DMS 273 treated with DMSO at 0.1 percent for 48 hours (cell line): ENCODE measurements around the gene SKP2.
"Not testable (repeated sequence)": the region's sequence is repeated elsewhere in the genome, so short reads cannot be mapped to it uniquely, and the experiment has no call there.

Source experiments
- DNase-seq: peaks from one replicate; lab custom pipeline; 2025; lab: John Stamatoyannopoulos, UW

SKP2 gene

DNA sequence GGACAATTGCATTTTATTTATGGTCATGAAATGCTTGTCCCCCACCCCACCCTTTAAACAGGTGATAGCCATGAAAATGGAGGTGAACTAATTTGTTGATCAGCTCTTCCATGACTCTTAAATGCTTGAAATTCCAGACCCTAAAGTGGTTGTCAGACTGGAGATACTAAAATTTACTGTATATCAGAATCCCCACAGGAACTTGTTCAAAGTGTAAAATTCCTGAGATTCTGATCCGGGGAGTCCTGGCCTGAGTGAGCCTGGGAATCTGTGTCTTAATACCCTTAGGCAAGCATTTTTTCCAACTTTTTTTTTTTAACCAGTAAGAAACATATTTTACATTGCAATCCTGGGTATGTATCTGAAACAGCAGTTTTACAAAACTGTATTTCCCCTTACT lies 4.7 kb downstream of the SKP2 start:
- DNase-seq, result no peak

DNA sequence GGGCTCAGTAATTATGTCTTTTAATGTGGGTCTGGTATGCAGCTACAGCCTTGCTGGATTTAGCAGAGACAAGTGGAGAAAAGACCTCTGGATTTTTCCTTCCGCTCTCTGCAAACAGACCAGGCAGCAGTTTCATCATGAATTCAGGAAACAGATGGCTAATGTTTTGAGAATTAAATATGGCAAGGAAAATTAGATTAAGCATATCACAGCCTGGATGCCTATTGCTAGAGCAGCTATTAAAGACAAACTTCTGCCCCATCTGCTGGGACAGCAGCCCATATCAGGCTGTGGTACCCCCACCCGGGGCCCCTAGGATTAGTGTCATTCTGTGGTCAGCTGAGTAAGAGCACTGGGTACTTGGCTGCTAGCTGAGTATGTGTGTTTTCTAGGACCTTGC lies 6.2 kb downstream of the SKP2 start:
- DNase-seq, result peak; percentile 61

DNA sequence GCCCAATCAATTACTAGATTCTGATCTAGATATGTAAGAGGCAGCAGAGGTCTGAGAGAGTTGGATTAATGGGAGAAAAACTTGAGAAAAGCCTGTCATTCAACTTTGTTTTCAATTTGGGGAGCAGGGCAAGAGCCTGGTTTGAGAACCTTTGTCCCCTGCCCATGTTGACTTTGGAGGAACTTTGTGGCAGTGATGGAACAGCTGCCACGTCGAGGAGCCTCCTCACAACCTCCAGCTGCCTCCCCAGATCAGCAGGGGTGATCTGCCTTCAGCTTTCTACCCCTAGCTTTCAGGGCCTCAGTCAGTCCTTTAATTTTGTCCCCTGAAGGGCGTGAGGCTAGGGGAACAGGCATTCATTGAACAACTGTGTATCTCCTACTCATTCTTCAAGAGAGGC lies 8.7 kb downstream of the SKP2 start:
- no peak for DNase-seq

DNA sequence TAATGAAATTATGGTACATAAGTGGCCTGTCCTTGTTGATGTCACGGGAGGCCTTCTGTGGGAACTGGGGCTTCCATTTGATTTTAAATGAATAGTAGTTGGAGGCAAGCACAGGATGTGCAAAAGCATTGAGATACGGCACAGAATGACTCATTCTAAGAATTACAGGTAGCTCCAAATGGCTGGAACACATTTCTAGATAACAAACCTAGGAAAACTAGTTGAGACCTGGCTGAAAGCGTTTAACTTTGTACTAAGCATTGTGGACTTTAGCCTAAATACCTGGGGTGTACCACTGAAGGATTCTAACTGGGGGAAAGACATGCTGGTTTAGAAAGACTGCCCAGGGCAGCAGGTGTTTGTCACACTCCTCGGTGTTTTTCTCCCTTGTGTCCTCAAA lies 9.4 kb downstream of the SKP2 start:
- no peak for DNase-seq

DNA sequence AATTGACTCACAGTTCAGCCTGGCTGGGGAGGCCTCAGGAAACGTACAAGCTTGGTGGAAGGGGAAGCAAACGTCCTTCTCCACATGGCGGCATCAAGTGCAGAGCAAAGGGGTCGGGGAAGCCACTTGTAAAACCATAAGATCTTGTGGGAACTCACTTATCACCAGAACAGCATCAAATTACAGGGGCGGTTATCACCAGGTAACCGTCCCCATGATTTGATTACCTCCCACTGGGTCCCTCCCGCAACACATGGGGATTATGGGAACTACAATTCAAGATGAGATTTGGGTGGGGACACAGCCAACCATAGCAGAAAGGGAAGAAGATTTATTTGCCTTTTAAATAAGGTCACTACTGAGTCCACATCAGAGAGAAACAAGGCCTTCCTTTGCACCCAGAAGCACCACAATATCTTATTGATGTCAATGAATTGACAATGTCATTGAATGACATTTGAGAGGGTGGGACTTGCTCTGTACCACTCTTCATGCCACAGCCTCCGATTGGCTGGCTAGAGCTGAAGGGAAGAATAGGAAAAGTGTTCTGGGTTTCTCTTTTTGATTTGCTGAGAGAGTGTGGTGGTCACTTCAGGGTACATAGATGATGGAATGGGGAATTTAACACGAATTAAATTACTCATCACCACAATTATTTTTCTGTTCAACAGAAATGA lies 11.0 kb downstream of the SKP2 start:
- no peak for DNase-seq

DNA sequence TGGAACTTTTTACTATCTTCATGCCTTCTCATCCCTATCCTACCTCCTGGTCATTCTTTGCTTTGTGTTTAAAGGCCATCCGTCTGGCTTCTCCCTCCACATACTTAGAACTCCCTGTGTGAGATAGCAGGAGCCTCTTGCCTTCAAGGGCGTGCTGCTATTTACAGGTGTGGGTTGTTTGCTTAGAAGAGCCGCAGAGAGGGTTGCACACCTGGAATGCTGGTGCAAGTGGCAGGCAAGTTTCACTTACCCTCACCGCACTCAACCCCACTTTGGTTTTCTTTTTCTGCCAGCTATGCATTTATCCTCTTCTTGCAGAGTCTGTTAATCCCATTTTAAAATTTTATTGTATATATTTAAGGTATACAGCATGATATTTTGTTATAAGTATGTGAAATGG lies 12.6 kb downstream of the SKP2 start:
- DNase-seq, result no peak

DNA sequence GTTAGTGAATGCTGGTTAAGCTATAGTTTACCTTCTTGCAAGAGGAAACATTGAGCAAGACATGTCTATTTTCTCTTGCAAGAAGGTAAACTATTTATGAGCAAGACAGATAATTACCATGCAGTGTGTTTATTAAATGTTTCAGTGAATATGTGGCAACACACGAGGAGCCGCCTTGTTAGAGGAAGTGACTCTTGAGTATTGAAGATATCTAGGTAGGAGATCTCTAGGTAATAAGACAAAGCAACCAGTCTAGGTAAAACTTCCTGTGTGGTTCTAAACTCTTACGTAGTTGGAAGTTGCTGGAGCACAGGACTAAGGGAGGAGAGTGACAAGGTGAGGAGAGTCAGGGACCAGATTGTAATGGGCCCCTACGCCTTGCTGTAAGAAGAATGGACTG lies 16.8 kb downstream of the SKP2 start:
- no peak for DNase-seq

DNA sequence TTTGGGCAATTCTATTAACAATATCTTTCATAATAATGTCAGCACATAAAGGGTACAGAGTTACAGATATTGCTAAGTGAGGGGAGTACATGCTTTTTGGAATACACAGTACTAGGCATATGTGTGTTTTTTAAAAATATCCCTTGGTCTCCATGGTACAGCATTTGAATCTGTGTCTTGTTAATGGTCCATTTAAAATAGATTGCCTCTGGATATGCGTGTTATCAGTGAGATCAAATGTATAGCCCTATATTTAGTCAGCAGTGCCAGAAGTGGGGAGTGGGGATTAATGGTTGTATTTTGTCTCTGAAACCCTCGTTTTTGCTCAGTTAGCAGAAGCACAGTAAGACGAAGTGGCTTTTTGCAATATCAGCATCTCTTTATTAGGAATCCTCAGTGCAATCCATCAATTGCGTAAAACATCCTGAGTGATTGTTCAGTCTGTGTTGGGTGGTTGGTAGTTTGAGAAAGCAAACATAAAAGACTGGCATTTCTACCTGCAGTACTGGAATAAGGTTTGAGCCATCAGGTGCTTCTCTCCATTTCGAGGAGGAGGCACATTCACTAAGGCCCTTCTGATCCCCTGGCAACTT lies 19.0 kb downstream of the SKP2 start:
- no peak for DNase-seq

DNA sequence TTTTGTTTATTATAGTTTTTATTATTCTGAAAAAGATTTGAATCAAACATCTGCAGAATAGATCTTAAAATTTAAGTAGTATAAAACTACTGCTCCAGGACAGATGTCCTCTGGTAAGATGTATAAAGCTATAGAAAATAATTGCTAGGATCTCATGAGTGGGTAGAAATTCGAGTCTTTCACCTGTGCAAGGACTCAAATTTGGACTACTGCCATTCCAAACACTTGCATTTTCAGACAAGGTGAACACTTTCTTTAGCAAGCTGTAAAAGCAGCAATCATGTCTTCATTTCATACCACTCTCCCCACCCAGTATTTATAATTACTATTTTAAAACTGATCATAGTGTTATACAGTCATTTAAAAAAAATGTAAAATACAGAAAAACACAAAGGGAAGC lies 20.7 kb downstream of the SKP2 start:
- no peak for DNase-seq

DNA sequence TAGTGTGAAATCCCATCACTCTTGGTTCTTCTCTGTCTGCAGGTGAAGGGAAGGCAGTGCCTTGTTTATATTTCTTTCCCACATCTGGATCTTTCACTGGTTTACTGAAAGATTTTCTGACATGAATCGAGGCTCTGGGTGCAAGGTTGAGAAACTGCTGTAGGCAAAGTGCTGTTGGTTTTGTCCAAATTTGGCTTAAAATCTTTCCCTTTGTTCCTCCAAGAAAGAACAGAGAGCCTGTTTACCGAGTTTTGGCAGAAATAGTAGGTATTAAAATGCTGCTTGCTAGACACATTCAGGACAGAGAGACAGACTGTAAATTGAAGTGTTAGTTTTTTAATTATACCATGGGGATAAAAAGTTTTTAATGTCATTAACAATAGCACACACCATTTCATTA lies 21.5 kb downstream of the SKP2 start:
- DNase-seq, result no peak

DNA sequence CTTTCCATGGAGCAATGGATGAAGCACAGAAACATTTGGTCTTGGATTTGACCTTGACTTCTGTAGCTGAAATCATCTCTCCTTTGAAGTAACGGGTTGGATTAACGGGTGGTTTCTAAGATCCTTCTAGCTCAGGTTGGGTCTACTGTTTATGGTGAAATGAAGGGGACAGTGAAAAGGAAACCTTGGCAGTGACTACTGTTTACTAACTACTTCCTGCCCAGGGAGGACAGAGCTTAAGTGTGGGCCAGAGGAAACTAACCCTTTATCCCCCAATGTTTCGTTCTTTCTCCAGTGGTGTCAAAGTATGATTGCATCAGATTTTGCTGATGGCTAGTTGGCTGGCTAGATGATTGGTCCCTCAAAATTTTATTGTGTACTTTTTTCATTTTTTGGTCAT lies 22.2 kb downstream of the SKP2 start:
- DNase-seq, result no peak

DNA sequence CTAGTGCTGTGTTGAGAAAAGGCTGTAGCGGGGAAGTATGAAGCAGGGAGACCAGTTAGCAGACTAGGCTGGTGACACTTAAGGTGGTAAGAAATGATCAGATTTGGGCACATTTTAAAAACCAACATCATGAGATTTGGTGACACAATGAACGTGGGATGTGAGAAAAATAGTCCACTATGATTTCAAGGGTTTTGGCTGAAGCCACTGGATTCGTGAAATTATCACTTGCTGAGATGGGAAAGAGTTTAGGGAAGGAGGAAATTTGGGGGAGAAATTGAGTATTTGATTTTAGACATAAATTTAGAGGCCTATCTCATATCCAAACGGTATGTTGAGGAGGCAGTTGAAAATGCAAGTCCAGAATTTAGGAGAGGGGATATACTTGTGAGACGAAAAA lies 23.1 kb downstream of the SKP2 start:
- no peak for DNase-seq

DNA sequence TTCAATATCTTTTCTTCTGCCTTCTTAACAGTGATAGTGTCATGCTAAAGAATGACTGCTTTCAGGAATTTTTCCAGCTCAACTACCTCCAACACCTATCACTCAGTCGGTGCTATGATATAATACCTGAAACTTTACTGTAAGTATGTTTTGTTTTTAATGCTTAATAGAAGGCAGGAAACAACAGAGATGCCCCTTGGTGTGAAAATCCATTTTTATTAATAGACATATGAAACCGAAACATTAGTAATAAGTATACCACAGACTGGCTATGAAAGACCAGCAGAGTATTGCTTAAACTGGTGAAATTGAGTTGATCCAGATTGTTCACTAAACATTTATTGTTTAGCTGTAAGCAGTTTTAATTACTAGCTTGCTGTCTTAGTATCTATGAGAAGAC lies 25.2 kb downstream of the SKP2 start:
- no peak for DNase-seq

DNA sequence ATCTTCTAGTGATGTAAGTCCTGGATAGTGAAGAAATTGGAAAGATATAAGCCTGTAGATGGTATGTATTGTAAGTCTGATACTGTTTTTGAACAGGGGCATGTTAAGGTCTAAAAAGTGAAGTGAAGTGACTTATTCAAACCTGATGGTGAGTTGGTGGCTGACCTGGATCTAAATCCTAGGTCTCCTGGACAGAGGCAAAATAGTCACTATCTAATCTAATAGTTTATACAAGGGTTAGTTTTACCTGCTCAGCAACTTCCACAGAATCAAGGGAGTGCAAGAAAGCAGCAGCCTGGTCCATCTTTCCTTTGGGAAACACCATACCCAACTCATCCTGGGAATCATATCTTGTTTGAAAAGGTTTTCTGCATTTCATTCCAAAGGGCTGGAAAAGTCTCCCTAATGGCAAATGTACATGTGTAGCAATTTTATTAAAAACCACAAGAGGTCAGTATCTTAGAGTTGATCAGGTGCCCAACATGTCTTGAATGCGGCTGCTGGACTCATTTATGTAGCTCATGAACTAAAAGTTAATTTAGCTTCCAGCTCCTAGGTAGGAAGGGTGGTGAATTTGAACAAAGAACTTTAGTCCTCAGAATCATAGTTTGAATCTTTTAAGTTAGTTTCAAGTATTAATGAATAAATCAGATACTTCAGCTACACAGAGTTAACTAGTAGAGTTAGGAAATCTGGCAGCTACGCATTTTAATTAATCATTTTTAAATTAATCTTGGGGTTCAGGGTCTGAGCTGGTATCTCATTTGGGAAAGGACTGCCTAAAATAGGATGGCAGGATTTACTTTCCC lies 26.0 kb downstream of the SKP2 start:
- peak; percentile 16 for DNase-seq

DNA sequence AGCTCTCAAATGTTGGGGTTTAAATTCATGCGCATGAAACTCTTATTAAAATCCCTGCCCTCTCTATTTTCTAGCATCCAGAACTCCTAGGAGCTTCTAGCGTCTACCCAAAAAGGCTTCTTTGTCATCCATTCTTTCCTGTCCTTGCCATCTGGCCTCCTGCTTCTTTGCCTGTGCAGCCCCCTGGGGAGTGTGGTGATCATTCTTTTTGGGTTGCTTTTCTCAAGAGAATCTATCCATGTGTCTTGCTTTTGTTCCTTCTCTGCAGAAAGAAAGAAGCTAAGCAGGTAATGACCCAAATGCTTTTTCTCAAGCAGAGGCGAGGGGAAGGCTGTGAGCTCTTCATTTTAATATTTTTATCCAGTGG lies 26.6 kb downstream of the SKP2 start:
- no peak for DNase-seq

DNA sequence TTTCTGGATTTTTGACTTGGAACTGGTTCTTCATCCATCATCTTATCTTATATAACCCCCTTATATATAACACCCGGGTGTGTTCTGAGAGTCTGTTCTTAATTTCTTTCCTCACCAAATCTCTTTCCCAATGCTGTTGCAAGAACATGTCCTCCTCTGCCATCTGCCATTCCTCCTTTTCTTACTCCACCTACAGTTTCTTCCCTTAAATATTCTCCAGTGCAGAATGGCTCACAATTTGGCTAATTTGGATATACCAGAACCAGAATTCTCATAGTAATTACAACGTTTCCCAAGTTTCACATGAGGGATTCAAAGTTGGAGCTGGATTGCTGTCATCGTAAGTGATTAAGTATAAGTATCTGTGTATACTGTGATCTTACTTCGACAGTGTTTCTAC lies 28.0 kb downstream of the SKP2 start:
- no peak for DNase-seq

DNA sequence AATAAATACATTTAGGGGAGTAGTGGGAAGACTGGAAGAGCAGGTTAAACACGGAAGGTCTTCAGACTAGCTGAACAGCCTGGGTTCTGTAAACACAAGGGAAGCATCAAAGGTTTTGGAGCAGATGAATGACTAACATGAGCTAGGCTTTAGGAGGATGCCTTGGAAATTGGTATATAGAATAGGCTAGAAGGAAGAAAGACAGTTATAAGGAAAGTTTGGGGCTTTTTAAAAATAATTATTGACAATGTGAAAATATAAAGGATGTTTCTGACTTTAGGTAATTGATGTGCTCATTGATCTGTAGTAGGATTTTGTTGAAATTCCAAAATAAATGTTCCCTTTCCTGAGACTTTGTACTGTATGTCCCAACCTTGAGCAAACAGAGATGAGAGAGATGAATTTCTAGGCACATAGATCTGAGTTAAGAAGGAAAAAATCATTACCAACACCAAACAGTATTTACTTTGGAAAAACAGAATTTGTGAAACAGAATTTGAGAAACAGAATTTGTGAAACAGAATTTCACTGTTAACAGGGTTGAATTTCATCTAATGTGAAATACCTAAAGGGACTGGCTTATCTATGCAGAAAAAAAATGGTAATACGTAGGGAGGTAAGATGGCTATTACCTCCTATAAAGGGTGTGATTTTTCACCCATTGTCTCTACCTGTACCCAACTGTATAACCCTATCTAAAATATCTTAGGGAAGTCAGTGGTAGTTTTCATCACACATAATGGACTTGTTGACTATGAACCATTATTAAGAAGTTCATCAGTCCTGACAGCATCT lies 28.8 kb downstream of the SKP2 start:
- no peak for DNase-seq

DNA sequence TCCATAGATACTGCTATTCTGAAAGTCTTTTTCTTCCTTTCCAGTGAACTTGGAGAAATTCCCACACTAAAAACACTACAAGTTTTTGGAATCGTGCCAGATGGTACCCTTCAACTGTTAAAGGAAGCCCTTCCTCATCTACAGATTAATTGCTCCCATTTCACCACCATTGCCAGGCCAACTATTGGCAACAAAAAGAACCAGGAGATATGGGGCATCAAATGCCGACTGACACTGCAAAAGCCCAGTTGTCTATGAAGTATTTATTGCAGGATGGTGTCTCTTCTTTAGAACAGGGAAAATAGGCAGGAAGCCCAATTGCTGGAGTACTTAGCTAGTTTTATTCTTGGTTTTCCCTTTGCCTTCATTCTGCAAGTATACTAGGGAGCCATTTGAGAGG lies 29.9 kb downstream of the SKP2 start:
- no peak for DNase-seq

DNA sequence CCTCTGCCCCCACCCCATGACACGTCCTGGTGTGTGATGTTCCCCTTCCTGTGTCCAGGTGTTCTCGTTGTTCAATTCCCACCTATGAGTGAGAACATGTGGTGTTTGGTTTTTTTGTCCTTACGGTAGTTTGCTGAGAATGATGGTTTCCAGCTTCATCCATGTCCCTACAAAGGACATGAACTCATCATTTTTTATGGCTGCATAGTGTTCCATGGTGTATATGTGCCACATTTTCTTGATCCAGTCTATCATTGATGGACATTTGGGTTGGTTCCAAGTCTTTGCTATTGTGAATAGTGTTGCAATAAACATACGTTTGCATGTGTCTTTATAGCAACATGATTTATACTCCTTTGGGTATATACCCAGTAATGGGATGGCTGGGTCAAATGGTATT lies 32.5 kb downstream of the SKP2 start:
- not testable (repeated sequence) for DNase-seq

DNA sequence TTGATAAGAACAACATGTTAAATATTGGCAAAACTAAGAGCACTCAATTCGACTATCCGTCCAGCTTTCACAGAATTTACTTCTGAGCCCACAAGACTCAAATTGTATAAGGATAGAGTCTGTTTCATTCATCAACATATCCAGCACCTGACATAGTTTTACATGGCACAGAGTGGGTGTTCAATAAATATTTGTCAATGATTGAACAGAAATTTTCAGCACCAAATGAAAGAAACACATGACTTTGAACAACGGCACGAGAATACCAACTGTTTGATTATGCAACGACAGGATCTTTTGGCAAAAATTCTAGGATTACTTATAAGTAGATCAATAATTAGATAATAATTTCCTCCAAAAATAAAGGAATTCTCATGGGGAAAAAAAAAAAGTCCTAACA lies 41.8 kb downstream of the SKP2 start:
- DNase-seq, result no peak

DNA sequence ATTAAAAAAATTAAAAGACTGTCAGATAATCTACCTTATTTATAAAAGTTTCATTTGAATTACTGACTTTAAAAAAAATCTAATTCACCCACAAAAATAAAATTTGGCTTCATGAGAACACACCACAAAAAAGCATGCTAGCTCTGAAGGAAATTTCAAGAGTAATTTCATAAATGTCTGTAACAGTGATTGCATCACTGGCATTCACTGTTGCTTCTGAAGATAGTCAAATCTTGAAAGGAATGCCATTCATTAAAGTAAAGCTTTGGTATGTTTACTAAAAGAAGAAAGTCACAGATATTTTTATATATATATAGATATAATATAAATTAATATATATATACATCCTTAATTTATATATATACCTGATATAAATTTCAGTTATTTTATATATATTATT lies 46.4 kb downstream of the SKP2 start:
- no peak for DNase-seq

DNA sequence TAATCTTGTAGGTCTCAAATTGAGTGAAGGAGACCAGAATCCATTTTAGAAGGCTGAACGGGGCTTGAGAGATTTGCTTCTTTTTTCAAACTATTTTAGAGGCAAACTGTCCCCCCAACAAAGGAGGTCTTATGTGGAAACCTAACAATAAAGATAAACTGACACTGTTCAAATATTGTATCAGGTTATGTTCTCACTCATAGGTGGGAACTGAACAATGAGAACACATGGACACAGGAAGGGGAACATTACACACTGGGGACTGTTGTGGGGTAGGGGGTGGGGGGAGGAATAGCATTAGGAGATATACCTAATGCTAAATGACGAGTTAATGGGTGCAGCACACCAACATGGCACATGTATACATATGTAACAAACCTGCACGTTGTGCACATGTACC lies 46.9 kb downstream of the SKP2 start:
- DNase-seq, result not testable (repeated sequence)

DNA sequence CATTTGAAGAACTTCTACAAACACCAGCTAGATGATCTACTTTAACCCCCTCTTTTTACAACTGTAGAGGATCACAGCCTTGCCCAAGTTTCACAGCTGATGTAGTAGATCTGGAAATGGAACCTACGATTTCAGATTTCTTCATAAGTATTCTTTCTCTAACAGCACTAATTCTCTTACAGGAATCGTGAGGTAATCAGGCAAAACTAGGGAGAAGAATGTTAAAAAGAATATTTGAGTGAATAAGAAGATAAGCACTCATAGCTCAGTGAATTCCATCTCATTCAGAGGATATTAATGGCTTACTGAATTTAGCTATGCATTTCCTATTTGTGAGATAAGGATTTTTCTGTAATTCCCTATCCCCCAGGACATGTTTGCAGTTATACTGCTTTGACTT lies 47.7 kb downstream of the SKP2 start:
- no peak for DNase-seq
